ENCODE measurements around the gene FIBP. TPM values are rescaled to one million over a fixed set of nuclear protein-coding genes. Genes with fewer than 3 reads are reported as not detected.

FIBP gene
- total RNA-seq, 1 donor from 2014 or later, result 161 TPM

- no peak for DNase-seq
These were observed 18.5 kb downstream of the FIBP start for GRCh38 chr11:65869643-65870306.

GRCh38 chr11:65868907-65869306 lies 19.4 kb downstream of the FIBP start:
- DNase-seq, result no peak

- DNase-seq, result no peak
These were observed 20.1 kb downstream of the FIBP start for GRCh38 chr11:65868076-65868667.

- no peak for DNase-seq
These were observed 20.8 kb downstream of the FIBP start for GRCh38 chr11:65867284-65868071.

GRCh38 chr11:65866509-65867283 lies 21.6 kb downstream of the FIBP start:
- DNase-seq, result no peak

- DNase-seq, result no peak
These were observed 22.6 kb downstream of the FIBP start for GRCh38 chr11:65865550-65866172.

- no peak for DNase-seq
These were observed 23.4 kb downstream of the FIBP start for GRCh38 chr11:65864706-65865471.

GRCh38 chr11:65863889-65864705 lies 24.2 kb downstream of the FIBP start:
- DNase-seq, result no peak

GRCh38 chr11:65862941-65863888 lies 25.1 kb downstream of the FIBP start:
- DNase-seq, result no peak

GRCh38 chr11:65862191-65862735 lies 26.0 kb downstream of the FIBP start:
- DNase-seq, result no peak

GRCh38 chr11:65861533-65862183 lies 26.6 kb downstream of the FIBP start:
- DNase-seq, result no peak

GRCh38 chr11:65861165-65861505 lies 27.1 kb downstream of the FIBP start:
- DNase-seq, result peak; percentile 36

- peak; percentile 99 for DNase-seq
These were observed 27.8 kb downstream of the FIBP start, which contains the start of gene MUS81 for GRCh38 chr11:65860278-65861164. Gene MUS81 (plus strand): TSS chr11:65860433. CDS start chr11:65860754, 321 bp downstream.

GRCh38 chr11:65859812-65860277 lies 28.4 kb downstream of the FIBP start:
- DNase-seq, result no peak

GRCh38 chr11:65859095-65859811 lies 29.0 kb downstream of the FIBP start:
- DNase-seq, result peak; percentile 99

GRCh38 chr11:65858681-65859087 lies 29.6 kb downstream of the FIBP start:
- no peak for DNase-seq

Measured in dermis blood vessel endothelial cell (primary cell).